T-helper 1 cell treated with Interleukin-12 subunit alpha and Interleukin-12 subunit beta and Interleukin-4 antibody, amounts not matched to agents 30 μg/mL and 1 μg/mL, for 36 hours (primary cell): ENCODE data around the gene FOXO1.

Experiments used
- H3K27ac Mint-ChIP-seq: one replicate; pipeline ENCODE4 v1.8.0; 2021; ENCODE audit warnings: mild to moderate bottlenecking, mixed read lengths
- H3K27me3 Mint-ChIP-seq: one replicate; pipeline ENCODE4 v1.8.0; 2021; ENCODE audit warnings: low read depth, mixed read lengths
- H3K36me3 Mint-ChIP-seq: one replicate; pipeline ENCODE4 v1.8.0; 2021; ENCODE audit warnings: low read depth, mixed read lengths
- H3K4me1 Mint-ChIP-seq: one replicate; pipeline ENCODE4 v1.8.0; 2021; ENCODE audit warnings: low read depth, mixed read lengths
- H3K4me3 Mint-ChIP-seq: one replicate; pipeline ENCODE4 v1.8.0; 2021; ENCODE audit warnings: mild to moderate bottlenecking, moderate library complexity, mixed read lengths
- H3K9me3 Mint-ChIP-seq: one replicate; pipeline ENCODE4 v1.8.0; 2021; ENCODE audit warnings: mixed read lengths

Gene FOXO1

DNA sequence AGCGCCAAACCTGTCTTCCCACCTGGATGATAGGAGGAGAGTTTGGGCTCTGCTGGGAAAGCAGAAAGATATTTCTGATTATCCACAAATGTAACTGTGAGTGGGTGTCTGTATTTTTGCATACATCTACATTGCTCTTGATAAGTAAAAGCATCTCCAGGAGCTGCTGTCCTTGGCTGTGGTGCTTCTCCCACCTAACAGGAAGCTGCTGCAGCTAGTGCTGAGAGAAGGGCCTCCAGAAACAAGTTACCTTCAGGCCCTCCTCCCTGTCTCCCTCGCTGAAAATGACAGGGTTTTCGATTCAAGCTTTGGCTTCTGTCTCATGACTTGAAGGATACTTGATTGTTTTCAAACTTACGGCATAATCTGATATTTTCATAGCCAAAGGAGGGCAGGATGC is 90.1 kb downstream of the FOXO1 start:
- Mint-ChIP-seq H3K4me3 (no peak overlapping the region), H3K27me3 (no peaks in the 10 kb centered on the region), H3K36me3 (no peaks in the 10 kb centered on the region), H3K9me3 (no peaks in the 10 kb centered on the region), H3K4me1 (peaks cover 74% of the 10 kb centered on the region), H3K27ac (peak overlapping the region; percentile 5)

DNA sequence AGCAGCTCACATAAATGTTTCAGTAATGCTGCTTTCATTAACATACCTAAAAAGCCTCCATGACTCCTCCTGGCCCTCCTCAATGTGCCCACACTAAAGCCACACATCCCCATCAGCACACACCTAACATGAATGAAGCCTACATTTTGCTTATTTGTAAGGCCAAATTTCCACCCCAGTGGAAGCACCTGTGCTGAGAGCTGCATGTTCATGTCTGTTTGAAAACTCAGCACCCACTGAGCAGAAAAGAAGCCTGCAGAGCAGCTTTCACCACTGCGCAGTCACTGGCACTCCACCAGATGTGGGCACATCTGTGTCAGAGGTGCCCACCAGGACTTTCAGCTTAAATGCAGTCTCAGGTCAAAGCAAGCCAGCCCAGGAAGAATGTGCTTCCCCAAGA is 93.5 kb downstream of the FOXO1 start:
- Mint-ChIP-seq H3K4me3 (no peak overlapping the region), H3K27ac (peak overlapping the region; percentile 6), H3K9me3 (no peaks in the 10 kb centered on the region), H3K4me1 (peaks cover 66% of the 10 kb centered on the region), H3K36me3 (peaks cover 2% of the 10 kb centered on the region), H3K27me3 (no peaks in the 10 kb centered on the region)

DNA sequence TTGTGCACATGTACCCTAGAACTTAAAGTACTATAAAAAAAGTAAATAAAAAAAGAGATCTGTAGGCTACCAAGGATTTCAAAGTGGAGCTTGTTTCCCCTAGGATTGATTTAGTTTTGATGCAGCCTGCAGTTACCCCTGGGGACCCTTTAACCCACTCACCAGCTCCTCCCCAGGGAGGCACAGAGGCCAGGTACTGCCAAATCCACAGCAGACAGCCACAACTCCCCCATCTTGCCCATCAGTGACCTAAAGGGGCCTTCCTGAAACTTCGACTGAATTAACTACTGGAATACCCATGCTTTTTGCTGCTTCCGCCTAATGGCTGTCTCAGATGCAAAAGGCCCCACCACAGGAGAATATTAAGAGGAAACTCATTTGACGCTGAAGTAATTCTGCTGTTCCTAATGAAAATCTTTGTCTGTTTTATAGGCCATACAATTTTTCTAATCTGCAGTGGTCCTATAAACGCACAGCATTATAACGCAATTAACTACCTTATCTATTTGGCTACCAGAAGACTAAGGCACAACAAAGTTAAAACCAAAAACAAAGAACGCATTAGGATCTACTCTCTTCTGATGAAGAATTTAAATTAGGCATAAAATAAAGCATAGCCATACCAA is 95.0 kb downstream of the FOXO1 start:
- H3K27me3 Mint-ChIP-seq, result no peaks in the 10 kb centered on the region
- H3K27ac Mint-ChIP-seq, result no peak overlapping the region
- peaks cover 58% of the 10 kb centered on the region for H3K4me1 Mint-ChIP-seq
- H3K4me3 Mint-ChIP-seq, result no peak overlapping the region
- H3K9me3 Mint-ChIP-seq, result no peaks in the 10 kb centered on the region
- H3K36me3 Mint-ChIP-seq, result peaks cover 2% of the 10 kb centered on the region

DNA sequence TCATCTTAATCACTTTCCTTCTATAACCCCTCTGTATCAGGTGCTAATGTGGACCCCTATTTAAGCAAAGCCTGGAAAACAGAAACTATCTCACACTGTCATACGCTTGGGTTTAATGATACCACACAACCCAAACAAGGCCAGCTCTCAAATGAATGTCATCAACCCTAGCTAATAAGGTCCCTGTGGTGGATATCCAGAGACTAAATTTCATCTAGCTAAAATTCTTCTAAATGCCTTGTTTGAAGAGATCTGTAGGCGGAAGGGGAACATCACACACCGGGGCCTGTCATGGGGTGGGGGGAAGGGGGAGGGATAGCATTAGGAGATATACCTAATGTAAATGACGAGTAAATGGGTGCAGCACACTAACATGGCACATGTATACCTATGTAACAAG is 95.5 kb downstream of the FOXO1 start:
- peaks cover 2% of the 10 kb centered on the region for H3K36me3 Mint-ChIP-seq
- H3K27me3 Mint-ChIP-seq, result no peaks in the 10 kb centered on the region
- no peaks in the 10 kb centered on the region for H3K9me3 Mint-ChIP-seq
- H3K4me1 Mint-ChIP-seq, result peaks cover 55% of the 10 kb centered on the region
- no peak overlapping the region for H3K27ac Mint-ChIP-seq
- H3K4me3 Mint-ChIP-seq, result no peak overlapping the region

DNA sequence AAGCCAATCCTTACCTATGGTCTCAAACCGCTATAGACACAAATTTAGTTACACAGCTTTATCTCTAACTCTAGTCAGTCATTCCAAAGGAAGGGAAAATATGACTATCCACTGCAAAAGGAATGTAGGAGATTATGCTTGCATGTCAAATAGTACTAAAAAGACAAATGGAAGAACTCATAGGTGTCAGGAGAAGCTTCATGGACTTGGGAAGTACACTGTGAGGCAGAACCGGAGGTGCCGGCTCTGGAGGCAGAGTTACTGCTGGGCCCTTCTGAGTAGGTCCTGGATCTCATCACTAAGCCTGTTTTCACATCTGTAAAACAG is 97.5 kb downstream of the FOXO1 start:
- Mint-ChIP-seq H3K27ac (no peak overlapping the region), H3K9me3 (no peaks in the 10 kb centered on the region), H3K36me3 (peaks cover 2% of the 10 kb centered on the region), H3K4me3 (no peak overlapping the region), H3K4me1 (peaks cover 53% of the 10 kb centered on the region), H3K27me3 (no peaks in the 10 kb centered on the region)

DNA sequence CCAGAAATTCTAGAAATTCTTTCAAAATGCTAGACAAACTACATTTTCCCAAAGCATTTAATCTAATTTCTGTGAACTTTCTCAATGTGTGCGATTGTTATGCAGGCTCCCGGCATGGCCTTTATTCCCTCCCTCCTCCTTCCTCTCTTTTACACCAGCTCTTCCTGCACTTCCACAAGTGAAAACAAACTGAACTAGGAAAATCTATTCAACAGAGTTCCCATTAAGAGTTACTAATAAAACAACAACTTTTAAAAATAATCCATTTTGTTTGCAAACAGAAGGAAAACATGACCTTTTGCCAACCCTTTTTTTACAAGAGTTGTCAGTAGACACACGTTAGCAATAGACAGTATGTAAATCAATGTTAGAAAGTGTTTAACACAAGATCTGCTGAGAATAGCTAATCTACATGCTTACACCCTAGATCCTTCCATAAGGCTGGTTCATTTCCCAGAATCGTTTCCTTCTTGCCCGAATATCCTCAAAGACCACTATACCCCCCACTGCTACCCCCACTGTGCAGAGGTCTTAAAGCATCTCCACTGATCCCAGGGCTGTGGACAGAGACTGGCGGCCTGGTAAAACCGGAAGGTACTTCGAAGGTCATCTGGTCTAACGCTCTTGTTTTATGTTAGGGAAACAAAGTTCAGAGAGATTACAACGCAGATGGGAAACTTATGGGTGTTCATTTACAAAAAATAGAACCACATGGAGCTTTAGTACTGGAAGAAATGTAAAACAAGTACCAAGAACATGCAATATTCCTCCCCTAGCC is 98.0 kb downstream of the FOXO1 start:
- Mint-ChIP-seq H3K27me3 (no peaks in the 10 kb centered on the region), H3K27ac (no peak overlapping the region), H3K4me1 (peaks cover 54% of the 10 kb centered on the region), H3K36me3 (peaks cover 2% of the 10 kb centered on the region), H3K9me3 (no peaks in the 10 kb centered on the region), H3K4me3 (no peak overlapping the region)

DNA sequence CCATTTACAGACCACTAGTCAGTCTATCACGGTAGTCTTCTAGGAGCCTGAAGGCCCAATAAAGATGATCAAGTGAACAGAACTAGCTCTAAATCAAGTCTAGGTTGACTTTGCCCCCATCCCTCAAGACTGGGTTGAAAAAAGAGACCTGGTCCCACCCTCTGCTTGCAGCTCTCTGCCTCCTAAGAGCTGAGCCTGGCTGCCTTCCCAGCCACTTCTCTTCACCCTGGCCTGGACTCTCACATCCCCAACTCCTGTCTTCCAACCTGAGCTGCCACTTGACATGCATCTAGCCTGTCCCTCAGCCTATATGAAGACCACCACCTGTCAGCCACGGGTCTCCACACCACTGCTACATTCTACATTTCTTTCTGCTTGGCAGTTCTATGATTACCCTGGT is 99.6 kb downstream of the FOXO1 start:
- H3K9me3 Mint-ChIP-seq, result no peaks in the 10 kb centered on the region
- peaks cover 2% of the 10 kb centered on the region for H3K36me3 Mint-ChIP-seq
- H3K4me3 Mint-ChIP-seq, result no peak overlapping the region
- no peaks in the 10 kb centered on the region for H3K27me3 Mint-ChIP-seq
- no peak overlapping the region for H3K27ac Mint-ChIP-seq
- H3K4me1 Mint-ChIP-seq, result peaks cover 57% of the 10 kb centered on the region

DNA sequence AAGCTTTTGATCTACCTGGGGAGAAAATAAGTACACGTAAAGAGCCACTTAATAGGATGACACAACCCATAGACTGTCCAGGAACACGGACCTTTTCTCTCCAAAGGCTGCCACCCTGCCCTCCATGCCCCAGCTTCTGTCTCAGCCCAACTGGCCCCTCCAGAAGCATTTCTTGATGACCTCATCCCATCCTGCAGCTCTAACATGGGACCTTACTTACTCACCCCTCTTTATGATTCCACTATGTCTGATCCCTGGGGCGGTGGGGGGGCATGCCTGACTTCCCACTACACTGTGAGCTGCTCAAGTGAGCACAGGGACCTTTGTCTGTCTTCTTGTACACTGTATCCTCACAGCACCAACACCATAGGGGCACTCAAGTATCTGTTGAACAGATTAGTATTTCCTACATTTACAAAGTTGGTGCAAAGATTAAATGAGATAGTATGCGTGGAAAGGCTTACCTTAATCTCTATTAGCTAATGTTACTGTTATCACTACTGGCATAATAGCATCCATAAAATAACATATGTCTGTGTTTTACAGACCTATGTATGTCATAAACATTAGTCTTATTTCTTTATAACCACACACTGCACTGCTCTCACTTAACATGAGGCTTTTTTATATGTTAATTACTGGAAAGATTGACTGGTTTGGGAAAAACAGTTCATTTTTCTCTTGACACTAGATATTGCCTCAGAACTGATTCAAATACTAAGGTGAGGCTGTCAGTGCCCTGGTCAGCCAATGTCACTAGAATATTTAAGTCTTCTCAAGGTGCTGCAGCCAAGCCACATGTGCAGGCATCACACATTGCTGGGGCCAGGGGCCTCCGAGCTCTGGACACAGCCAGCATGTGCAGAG is 100.9 kb downstream of the FOXO1 start:
- H3K4me1 Mint-ChIP-seq, result peaks cover 50% of the 10 kb centered on the region
- H3K9me3 Mint-ChIP-seq, result peaks cover 4% of the 10 kb centered on the region
- no peaks in the 10 kb centered on the region for H3K27me3 Mint-ChIP-seq
- H3K4me3 Mint-ChIP-seq, result peak overlapping the region; percentile 18
- H3K36me3 Mint-ChIP-seq, result peaks cover 6% of the 10 kb centered on the region
- peak overlapping the region; percentile 35 for H3K27ac Mint-ChIP-seq

DNA sequence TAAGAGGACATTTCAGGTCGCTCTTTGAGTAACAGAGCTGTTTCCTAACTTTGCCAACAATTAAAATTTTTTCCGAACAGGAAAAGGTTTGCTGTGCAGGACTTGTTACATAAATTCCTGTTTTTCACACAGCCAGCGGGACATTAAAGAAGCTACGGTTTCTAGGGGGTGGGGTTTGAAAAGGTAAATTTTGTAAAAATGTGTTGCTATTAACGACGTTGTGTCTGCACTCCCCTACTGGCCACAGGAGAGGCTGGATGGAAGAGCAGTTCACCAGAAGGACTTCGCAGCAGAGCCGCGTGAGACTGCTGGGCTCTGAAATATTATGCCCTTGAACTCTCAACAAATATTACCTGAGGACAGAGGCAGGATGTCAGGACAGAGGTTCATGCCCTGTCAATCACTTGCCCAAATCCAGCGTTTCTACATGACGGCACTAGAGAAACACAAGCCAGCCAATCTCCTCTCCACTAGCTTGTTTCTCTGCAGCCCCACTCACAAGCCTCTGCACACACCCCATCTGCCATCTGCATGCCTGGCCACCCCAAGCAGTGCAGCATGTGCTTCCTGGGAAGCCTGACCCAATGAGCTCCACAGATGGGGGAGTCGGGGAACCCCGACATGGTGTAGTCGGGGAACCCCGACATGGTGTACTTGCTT is 102.0 kb downstream of the FOXO1 start:
- H3K27me3 Mint-ChIP-seq, result no peaks in the 10 kb centered on the region
- H3K36me3 Mint-ChIP-seq, result peaks cover 17% of the 10 kb centered on the region
- H3K4me1 Mint-ChIP-seq, result peaks cover 52% of the 10 kb centered on the region
- peaks cover 4% of the 10 kb centered on the region for H3K9me3 Mint-ChIP-seq
- H3K4me3 Mint-ChIP-seq, result no peak overlapping the region
- peak overlapping the region; percentile 11 for H3K27ac Mint-ChIP-seq

DNA sequence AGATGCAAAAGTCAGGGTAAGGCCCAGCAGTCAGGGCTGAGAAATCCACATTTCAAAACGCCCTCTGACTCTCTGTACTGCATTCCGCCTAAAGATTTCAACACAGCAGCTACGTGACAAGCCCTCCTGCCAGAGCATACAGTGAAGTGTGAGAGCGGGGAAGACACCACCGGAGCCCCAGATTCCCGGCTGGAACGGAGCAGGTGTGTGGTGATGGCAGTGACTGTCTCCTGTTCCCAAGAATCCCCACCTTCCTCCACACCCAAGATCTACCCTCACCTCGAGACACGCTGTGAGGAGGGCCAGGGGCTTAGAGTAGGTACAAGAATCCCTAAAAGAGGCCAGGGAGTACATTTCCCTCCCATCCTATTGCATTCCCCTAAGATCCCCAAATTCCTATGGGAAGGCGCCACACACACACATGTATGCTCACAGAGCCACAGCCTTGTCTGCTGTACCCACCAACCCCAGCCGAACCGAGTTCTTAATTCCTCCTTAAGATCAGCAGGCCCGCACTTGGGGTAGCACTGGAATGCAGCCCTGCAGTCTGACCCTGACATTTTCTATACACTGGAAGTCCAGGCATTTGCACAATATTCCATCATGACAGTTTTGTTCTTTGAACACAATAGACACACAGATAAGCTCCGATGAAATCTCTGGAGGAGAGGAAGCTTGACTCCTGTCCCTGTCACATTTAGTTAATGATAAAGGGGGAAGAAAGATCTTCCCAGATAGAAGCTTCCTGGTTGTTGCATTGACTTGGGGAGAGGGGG is 102.9 kb downstream of the FOXO1 start:
- H3K4me3 Mint-ChIP-seq, result no peak overlapping the region
- H3K27me3 Mint-ChIP-seq, result no peaks in the 10 kb centered on the region
- H3K4me1 Mint-ChIP-seq, result peaks cover 51% of the 10 kb centered on the region
- H3K36me3 Mint-ChIP-seq, result peaks cover 24% of the 10 kb centered on the region
- H3K27ac Mint-ChIP-seq, result no peak overlapping the region
- H3K9me3 Mint-ChIP-seq, result peaks cover 4% of the 10 kb centered on the region

DNA sequence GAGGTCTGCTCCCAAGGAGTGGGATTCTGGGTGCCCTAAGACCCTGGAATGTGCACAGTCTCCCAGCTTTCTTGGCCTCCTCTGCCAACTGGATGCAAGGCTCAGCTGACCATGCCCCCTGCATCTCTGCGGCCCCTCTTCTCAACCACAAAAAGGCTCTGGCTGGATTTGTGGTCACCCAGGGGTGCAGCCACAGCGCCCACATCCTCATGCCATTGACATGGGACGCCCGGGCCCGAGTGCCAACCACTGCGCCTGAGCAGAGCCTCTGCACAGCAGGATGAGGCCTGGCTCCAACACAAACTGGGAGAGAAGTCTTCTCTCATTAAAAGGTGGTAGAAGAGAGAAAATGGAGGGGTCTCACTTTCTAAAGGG is 103.5 kb downstream of the FOXO1 start:
- Mint-ChIP-seq H3K4me1 (peaks cover 46% of the 10 kb centered on the region), H3K27me3 (no peaks in the 10 kb centered on the region), H3K4me3 (no peak overlapping the region), H3K9me3 (peaks cover 4% of the 10 kb centered on the region), H3K36me3 (peaks cover 25% of the 10 kb centered on the region), H3K27ac (no peak overlapping the region)

DNA sequence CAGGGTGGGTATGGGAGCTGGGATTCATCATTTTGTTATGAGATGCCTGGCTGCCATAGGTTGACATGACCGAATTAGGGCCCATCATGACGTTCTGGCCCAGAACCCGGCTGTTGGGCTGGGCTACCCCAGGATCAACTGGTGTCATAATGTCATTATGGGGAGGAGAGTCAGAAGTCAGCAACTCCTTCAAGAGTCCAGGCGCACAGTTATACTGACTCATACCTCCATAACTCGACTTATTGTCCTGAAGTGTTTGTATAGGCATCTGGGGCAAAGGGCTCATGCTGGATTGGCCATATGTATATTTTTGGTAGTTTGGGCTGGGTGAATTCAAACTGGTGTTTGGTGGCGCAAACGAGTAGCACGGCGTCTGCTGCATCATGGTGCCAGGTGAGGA is 106.5 kb downstream of the FOXO1 start:
- no peak overlapping the region for H3K27ac Mint-ChIP-seq
- H3K27me3 Mint-ChIP-seq, result no peaks in the 10 kb centered on the region
- peaks cover 40% of the 10 kb centered on the region for H3K4me1 Mint-ChIP-seq
- H3K36me3 Mint-ChIP-seq, result peaks cover 44% of the 10 kb centered on the region
- peaks cover 4% of the 10 kb centered on the region for H3K9me3 Mint-ChIP-seq
- H3K4me3 Mint-ChIP-seq, result no peak overlapping the region

DNA sequence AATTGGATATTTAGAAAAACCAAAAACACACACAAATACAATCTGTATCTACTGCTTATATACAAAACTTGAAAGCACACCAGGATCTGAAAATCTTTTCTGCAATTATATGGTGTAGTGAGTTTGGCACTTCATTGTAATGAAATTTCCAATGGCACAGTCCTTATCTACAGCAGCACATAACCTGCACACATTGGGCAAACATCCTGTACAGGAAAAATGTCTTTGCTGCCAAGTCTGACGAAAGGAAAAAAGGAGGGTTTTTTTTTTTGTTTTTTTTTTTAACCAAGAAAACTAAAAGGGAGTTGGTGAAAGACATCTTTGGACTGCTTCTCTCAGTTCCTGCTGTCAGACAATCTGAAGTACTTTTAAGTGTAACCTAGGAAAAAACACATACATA is 107.8 kb downstream of the FOXO1 start:
- H3K27ac Mint-ChIP-seq, result no peak overlapping the region
- no peak overlapping the region for H3K4me3 Mint-ChIP-seq
- H3K36me3 Mint-ChIP-seq, result peaks cover 45% of the 10 kb centered on the region
- peaks cover 4% of the 10 kb centered on the region for H3K9me3 Mint-ChIP-seq
- H3K27me3 Mint-ChIP-seq, result no peaks in the 10 kb centered on the region
- peaks cover 28% of the 10 kb centered on the region for H3K4me1 Mint-ChIP-seq

DNA sequence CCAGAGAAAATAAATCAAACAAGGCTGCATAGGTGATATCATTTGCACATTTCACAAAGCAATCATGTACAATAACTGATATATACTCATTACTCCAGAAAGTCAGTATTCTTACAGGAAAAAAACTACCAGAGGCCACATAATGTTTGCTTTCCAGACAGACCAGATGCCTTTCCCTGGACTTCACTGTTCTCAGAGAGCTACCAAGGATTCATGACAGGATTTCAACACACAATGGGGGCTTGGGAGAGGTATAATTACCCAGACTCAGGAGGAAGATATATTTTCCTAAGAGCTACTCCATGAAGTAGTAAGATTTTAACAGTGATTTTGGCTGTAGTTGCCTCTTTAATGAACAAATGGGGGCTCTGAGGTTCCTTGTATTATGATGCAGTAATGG is 110.0 kb downstream of the FOXO1 start:
- Mint-ChIP-seq H3K4me1 (peaks cover 18% of the 10 kb centered on the region), H3K9me3 (peaks cover 4% of the 10 kb centered on the region), H3K27me3 (no peaks in the 10 kb centered on the region), H3K36me3 (peaks cover 45% of the 10 kb centered on the region), H3K27ac (peak overlapping the region; percentile 6), H3K4me3 (no peak overlapping the region)
